Upper lobe of left lung (tissue), 6 donors: ENCODE data around the gene NAV1. TPM values are rescaled to one million over a fixed set of nuclear protein-coding genes. Genes with fewer than 3 reads are reported as not detected.
A peak's percentile ranks its signal among the peaks of the same experiment; 100 is the strongest.

ENCODE experiments used
- ATAC-seq, 2 donors: fragments of 200-7000 bp; cut with Tn5 transposase; one replicate each; pipeline ENCODE4 v1.9.1; 2022; ENCODE audit warnings: mild to moderate bottlenecking in 2 of 2, moderate library complexity in 2 of 2; ENCODE audit not compliant: low FRiP score in 2 of 2
- DNase-seq, 2 donors: peaks; one replicate each; pipeline ENCODE4 v3.0.0-alpha.2; 2019 to 2020
- H3K27ac ChIP-seq, 4 donors: fragments of 200-600 bp; sonication (generic); one replicate each; pipeline ENCODE4 v1.5.1; 2016 to 2019
- H3K27me3 ChIP-seq, 4 donors: fragments of 200-600 bp; sonication (generic); one replicate each; pipeline ENCODE4 v1.5.1; 2017 to 2019
- H3K36me3 ChIP-seq, 4 donors: fragments of 200-600 bp; sonication (generic); one replicate each; pipeline ENCODE4 v1.5.1; 2016 to 2019
- H3K4me1 ChIP-seq, 4 donors: fragments of 200-600 bp; sonication (generic); one replicate each; pipeline ENCODE4 v1.5.1; 2018 to 2019
- H3K4me3 ChIP-seq, 4 donors: fragments of 200-600 bp; sonication (generic); one replicate each; pipeline ENCODE4 v1.5.1; 2017 to 2019; ENCODE audit warnings: mild to moderate bottlenecking in 2 of 4, moderate library complexity in 1 of 4
- H3K9me3 ChIP-seq, 4 donors: fragments of 200-600 bp; sonication (generic); one replicate each; pipeline ENCODE4 v1.5.1; 2018 to 2019
- EP300 ChIP-seq, 4 donors: sonication (generic); formaldehyde crosslinking; IDR thresholded peaks; one replicate each; pipeline ENCODE4 v1.5.1; 2017; ENCODE audit warnings: antibody characterized with exemption in 4 of 4, control low read depth in 2 of 4
- POLR2A ChIP-seq, 4 donors: fragments of 450-650 bp; IDR thresholded peaks; one replicate each; pipeline ENCODE4 v1.5.1; 2016 to 2017; ENCODE audit warnings: antibody characterized with exemption in 4 of 4, mild to moderate bottlenecking in 2 of 4
- POLR2AphosphoS5 ChIP-seq, 2 donors: sonication (generic); formaldehyde crosslinking; IDR thresholded peaks; one replicate each; pipeline ENCODE4 v1.5.1; 2017; ENCODE audit warnings: antibody characterized with exemption in 2 of 2
- WGBS, 2 donors: methylation state at CpG; one replicate each; pipeline ENCODE4 v1.1.5; 2017 to 2018; 5-methylcytosine and 5-hydroxymethylcytosine counted together
- total RNA-seq, 6 donors: library from RNA; depleted of rRNA in 4 of 6; stranded (reverse); fragments of >200 nt in 4 of 6; gene quantifications; one replicate each; pipeline versions ENCODE4 v1.1.0 to v1.2.1, GENCODE V29; 2016 to 2021
- TF ChIP-seq, protein P1 (sequence below), 6 experiments: fragments of 450-650 bp in 4 of 6; fragments of 200-600 bp in 2 of 6; sonication (generic) in 2 of 6; IDR thresholded peaks; one replicate each; pipeline ENCODE4 v1.5.1; 2016 to 2019; ENCODE audit warnings: antibody characterized with exemption in 6 of 6
- donor health status: DM: no; HTN: no; CAD: no; lungs with moderate emphysema.
- donor health status: DM: no; HTN: yes; CAD: no; lungs with severe emphysema.

Gene NAV1
- total RNA-seq, 6 donors from 2014 or later = 15.2 to 41.0 (median 24.1) TPM

DNA sequence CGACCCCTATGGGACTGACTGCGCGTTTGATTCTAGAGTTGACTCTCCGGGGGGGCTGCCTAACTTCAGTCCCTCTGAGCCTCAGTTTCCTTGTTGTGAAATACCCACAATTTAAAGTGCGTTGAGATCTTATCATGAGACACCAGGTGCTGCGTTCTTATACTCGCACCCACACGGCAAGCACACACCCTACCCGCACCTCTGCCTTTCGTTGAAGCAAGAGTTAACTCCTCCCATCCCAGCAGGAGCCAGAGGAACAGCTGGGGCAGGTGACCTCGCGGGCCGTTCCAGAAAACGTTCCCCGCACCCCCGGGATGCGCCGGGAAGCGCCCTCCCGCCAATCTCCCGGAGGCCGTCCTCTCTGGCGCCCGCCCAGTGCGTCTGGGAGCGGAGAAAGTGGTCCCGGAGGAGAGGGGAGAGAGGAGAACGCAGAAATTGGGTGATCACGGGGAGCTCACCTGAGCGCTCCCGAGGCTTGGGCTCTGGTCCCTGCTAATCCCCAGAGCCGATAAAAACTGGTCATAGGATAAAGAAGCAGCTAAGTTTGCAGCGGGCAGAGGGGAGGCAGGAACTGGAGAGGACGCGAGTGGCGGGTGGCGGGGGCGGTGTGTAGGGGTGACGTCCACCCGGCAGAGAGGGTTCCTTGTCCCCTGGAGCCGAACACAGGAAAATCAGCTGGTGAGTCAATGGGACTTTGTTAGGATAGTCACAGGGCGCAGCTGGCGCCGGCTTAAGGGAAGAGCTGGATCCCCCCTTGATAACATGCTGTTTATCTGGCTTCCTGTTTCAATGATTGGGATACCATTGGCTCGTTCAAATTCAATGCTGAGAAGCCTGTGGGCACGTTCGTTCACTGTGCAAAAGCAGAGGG is 869 bp downstream of the NAV1 start:
- ATAC-seq (peak in 1 of 2 donors; percentile 38), DNase-seq (peak; percentile 63 to 84)
- H3K27me3 ChIP-seq = peaks cover 0 to 12% (median 0%) of the 10 kb centered on the region in 4 donors
- peaks cover 48 to 92% (median 78%) of the 10 kb centered on the region in 4 donors for H3K4me1 ChIP-seq
- H3K27ac ChIP-seq = peak overlapping the region; percentile 88 to 90 (median 88)
- H3K4me3 ChIP-seq = peak overlapping the region; percentile 51 to 72 (median 68)
- TF ChIP-seq POLR2AphosphoS5 (IDR thresholded peaks at IDR 0.05) (peak in 1 of 2 donors; percentile 76), EP300 (IDR thresholded peaks at IDR 0.05) (peak in 1 of 4 donors; percentile 56), POLR2A (IDR thresholded peaks at IDR 0.05) (peak in 1 of 4 donors; percentile 42)
- TF ChIP-seq, protein P1, sequence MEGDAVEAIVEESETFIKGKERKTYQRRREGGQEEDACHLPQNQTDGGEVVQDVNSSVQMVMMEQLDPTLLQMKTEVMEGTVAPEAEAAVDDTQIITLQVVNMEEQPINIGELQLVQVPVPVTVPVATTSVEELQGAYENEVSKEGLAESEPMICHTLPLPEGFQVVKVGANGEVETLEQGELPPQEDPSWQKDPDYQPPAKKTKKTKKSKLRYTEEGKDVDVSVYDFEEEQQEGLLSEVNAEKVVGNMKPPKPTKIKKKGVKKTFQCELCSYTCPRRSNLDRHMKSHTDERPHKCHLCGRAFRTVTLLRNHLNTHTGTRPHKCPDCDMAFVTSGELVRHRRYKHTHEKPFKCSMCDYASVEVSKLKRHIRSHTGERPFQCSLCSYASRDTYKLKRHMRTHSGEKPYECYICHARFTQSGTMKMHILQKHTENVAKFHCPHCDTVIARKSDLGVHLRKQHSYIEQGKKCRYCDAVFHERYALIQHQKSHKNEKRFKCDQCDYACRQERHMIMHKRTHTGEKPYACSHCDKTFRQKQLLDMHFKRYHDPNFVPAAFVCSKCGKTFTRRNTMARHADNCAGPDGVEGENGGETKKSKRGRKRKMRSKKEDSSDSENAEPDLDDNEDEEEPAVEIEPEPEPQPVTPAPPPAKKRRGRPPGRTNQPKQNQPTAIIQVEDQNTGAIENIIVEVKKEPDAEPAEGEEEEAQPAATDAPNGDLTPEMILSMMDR (IDR thresholded peaks at IDR 0.05) = no peak
- 5 to 6% methylated on average over 21 to 47 of the region's 47 CpGs for WGBS, 2 donors
- H3K9me3 ChIP-seq = no peaks in the 10 kb centered on the region
- no peaks in the 10 kb centered on the region for H3K36me3 ChIP-seq

GRCh38 chr1:201540846-201541735 is 2.2 kb downstream of the NAV1 start:
- no peaks in the 10 kb centered on the region for H3K36me3 ChIP-seq
- no peak for ATAC-seq
- H3K27me3 ChIP-seq = peaks cover 0 to 12% (median 0%) of the 10 kb centered on the region in 4 donors
- H3K4me1 ChIP-seq = peaks cover 49 to 80% (median 66%) of the 10 kb centered on the region in 4 donors
- DNase-seq = no peak
- 84 to 87% methylated on average over 12 of the region's 12 CpGs for WGBS, 2 donors
- peak overlapping the region; percentile 88 to 90 (median 88) for H3K27ac ChIP-seq
- no peaks in the 10 kb centered on the region for H3K9me3 ChIP-seq
- H3K4me3 ChIP-seq = peak overlapping the region in 1 of 4 donors; percentile 71
- TF ChIP-seq EP300 (IDR thresholded peaks at IDR 0.05) (no peak), POLR2A (IDR thresholded peaks at IDR 0.05) (no peak), POLR2AphosphoS5 (IDR thresholded peaks at IDR 0.05) (no peak)
- TF ChIP-seq, protein P1 (IDR thresholded peaks at IDR 0.05) = no peak

DNA sequence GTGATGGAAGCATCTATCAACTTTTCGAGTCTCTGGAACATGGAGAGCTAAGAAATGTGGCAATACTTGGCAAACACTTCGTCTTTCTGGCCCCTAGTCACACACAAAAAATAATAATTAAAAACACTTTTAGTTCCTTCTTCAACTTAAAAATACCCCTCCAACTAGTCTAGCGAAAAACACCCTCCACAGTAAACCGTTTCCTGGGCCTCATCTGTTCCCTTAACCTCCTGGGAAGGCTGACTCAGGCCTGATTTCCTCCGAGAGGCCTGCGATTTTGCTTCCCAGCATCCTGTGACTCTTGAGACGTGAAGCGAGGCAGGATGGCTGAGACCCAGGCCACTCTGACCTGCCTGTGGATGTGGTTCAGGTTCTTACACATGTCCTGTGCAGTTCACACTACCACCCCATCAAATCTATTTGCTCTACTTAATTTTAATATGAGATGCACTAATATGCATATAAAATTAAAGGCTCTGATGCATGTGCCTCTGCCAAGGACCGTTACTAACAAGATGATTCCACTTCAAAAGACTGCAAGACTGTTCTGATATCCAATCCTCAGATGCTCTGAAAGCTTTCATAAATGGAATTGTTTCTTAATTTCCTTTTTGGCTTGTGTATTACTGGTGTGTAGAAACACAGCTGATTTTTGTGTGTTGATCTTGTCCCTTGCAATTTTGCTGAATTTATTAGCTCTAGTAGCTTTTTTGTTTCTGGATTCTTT is 3.5 kb downstream of the NAV1 start:
- Histone ChIP-seq H3K27ac (peak overlapping the region; percentile 52 to 90 (median 88)), H3K27me3 (peaks cover 0 to 12% (median 0%) of the 10 kb centered on the region in 4 donors), H3K4me1 (peaks cover 47 to 68% (median 52%) of the 10 kb centered on the region in 4 donors), H3K36me3 (no peaks in the 10 kb centered on the region), H3K9me3 (no peaks in the 10 kb centered on the region), H3K4me3 (no peak overlapping the region)
- TF ChIP-seq POLR2AphosphoS5 (IDR thresholded peaks at IDR 0.05) (no peak), POLR2A (IDR thresholded peaks at IDR 0.05) (no peak), EP300 (IDR thresholded peaks at IDR 0.05) (no peak)
- TF ChIP-seq, protein P1 (IDR thresholded peaks at IDR 0.05) = no peak
- no peak for ATAC-seq
- DNase-seq = no peak
- 49 to 55% methylated on average over 9 of the region's 9 CpGs for WGBS, 2 donors

- Histone ChIP-seq H3K27ac (peak overlapping the region in 2 of 4 donors; percentile 7 to 9), H3K9me3 (no peaks in the 10 kb centered on the region), H3K27me3 (peaks cover 0 to 8% (median 0%) of the 10 kb centered on the region in 4 donors), H3K36me3 (no peaks in the 10 kb centered on the region), H3K4me3 (no peak overlapping the region), H3K4me1 (peaks cover 35 to 52% (median 40%) of the 10 kb centered on the region in 4 donors)
- no peak for ATAC-seq
- TF ChIP-seq POLR2A (IDR thresholded peaks at IDR 0.05) = no peak
- TF ChIP-seq, protein P1 (IDR thresholded peaks at IDR 0.05) = no peak
- no peak for TF ChIP-seq EP300 (IDR thresholded peaks at IDR 0.05)
- no peak for TF ChIP-seq POLR2AphosphoS5 (IDR thresholded peaks at IDR 0.05)
- no peak for DNase-seq
- 54 to 57% methylated on average over 7 of the region's 7 CpGs for WGBS, 2 donors
Measured at GRCh38 chr1:201543871-201544642, 5.1 kb downstream of the NAV1 start.
